ENCODE data around the gene CLTCL1.

DNA sequence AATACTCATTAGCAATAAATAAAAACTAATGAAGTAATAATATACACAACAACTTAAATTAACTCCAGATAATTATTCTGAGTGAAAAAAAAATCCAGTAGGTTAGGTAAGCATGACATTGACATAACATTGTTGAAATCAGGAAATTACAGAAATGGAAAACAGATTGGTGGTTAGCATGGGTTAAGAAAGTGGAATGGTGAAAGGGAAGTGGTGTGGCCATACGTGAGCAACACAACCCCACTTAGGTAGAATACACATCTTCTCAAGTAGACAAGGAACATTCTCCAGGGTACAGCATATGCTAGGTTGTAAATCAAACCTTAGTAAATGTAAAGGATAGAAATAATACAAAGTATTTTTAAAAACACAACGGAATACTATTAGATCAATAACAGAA, 30.2 kb upstream of the CLTCL1 start:
- TF ChIP-seq POLR2AphosphoS5 (IDR thresholded peaks at IDR 0.05) (no peak), POLR2A (IDR thresholded peaks at IDR 0.05) (no peak)
- TF ChIP-seq, protein P1, sequence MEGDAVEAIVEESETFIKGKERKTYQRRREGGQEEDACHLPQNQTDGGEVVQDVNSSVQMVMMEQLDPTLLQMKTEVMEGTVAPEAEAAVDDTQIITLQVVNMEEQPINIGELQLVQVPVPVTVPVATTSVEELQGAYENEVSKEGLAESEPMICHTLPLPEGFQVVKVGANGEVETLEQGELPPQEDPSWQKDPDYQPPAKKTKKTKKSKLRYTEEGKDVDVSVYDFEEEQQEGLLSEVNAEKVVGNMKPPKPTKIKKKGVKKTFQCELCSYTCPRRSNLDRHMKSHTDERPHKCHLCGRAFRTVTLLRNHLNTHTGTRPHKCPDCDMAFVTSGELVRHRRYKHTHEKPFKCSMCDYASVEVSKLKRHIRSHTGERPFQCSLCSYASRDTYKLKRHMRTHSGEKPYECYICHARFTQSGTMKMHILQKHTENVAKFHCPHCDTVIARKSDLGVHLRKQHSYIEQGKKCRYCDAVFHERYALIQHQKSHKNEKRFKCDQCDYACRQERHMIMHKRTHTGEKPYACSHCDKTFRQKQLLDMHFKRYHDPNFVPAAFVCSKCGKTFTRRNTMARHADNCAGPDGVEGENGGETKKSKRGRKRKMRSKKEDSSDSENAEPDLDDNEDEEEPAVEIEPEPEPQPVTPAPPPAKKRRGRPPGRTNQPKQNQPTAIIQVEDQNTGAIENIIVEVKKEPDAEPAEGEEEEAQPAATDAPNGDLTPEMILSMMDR (IDR thresholded peaks at IDR 0.05 in 8 of 11, conservative IDR thresholded peaks at IDR 0.05 in 3 of 11): no peak
